ENCODE results near the gene ZBTB7C.

Gene ZBTB7C

DNA sequence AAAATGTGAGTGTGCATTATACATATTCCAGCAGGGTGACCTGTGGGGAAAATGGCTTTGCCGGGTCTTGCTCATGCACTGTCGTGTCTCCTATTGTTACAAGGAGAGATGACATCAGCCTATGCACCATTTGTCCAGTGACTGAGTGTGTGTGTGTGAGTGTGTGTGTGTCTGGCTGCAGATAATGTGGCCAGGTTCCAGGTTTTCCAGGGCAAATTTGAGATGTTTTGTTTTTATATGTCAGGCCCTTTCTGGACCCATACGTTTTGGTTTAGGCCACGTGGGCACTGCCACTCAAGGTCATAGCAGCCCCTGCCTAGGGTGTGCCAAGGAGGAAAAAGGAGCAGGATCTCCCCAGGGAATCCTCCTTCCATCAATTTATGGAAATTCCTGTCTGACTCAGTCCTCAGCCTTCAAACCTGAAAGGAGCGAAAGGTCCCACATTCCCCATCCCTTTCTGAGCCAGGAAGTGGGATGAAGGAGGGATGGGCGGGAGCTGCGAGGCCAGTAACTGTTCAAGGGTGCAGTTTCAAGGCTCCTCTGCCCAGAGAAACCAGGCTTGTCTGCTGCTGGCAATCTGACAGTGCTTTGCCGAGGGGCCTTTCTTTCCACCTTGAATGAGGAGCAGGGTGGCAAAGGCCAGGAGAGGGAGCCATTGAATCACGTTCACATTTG lies 385.7 kb downstream of the ZBTB7C start:
- peak overlapping the region; percentile 49 for H3K27ac ChIP-seq
- peak; percentile 74 for DNase-seq (ENCODE audit: low read depth, low spot score)

DNA sequence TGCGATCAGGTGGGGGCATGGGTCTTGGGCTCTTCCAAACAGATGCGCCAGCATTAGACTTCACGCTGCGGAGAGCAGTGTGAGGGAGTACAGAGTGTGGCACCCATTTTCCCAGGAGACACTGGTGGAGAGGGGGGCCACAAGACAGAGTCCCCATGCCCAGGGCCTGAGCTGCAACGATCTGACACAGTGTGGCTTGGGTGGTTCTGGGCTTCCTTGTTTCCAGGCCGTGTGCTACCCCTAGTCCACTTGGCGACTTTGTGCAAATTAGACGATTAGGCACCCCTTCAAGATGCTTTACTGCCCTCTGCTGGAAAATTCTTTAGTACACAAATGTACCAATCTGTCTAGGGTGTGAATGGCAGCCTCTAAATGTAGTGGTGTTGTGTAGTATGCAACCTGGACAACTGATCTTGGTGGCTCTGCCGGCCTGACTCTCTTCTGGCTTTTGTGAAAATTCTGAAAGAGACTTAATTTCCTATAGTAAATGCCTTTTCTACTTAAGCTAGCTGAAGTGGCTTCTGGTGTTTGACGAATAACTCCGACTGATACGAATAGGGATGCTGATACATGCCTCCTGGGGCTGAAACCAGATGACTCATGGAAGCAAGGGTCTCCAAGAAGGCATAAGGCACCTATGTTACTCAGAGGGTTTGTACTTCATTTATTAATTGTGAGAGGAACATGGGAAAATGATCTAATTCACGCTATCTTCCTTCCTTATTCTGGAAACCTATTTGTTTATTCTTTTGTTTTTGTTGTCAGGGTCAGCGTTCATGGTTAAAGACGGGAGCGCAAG lies 386.5 kb downstream of the ZBTB7C start:
- H3K27ac ChIP-seq: peak overlapping the region; percentile 49
- DNase-seq (ENCODE audit: low read depth, low spot score): no peak

DNA sequence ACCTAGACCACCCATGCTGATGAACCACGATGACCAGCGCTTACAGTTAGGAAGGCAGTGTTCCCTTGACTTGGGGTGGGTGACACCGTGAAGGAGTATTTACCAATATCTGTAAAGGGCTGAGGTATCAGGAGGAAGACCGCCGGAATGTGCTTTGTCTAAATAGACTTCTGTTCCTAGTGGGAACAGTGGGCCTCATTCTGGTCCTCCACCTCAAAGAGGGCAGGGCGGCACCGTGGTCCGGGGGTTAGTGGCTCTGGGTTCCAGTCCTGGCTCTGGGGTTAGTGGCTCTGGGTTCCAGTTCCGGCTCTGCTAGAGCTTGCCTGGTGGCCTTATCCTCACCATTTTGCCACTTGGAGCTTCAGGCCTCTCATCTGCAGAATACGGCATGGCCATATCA lies 387.2 kb downstream of the ZBTB7C start:
- no peak for DNase-seq (ENCODE audit: low read depth, low spot score)
- H3K27ac ChIP-seq: no peak overlapping the region

DNA sequence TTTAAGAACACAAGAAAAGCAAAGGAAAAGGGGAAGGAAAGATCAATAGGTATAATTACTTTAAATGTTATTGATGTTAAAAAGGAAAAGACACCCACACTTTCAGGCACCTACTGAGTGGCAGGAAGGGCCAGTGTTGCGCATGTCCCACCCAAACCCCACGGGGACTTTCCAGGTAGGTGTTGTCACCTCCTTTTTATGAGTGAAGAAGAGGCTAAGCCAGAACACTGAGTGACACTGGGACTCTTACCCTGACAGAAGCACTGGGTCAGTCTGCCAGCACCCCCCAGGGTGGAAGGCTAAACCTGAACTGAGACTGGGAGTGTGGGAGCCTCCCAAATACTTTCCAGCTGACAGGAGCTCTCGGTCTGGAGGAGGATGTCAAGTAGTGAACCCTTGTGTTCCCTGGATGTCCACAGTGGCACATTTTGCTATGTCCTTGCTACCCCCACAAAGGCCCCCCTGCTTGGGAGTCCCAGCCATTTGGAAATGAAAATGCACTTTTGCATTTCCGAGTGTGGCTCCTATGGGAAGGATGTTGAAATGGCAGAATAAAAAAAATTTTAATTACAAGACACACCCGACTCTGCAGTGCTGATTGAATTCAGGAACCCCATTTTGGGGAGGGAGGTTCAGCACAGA lies 387.8 kb downstream of the ZBTB7C start:
- H3K27ac ChIP-seq: no peak overlapping the region
- no peak for DNase-seq (ENCODE audit: low read depth, low spot score)

DNA sequence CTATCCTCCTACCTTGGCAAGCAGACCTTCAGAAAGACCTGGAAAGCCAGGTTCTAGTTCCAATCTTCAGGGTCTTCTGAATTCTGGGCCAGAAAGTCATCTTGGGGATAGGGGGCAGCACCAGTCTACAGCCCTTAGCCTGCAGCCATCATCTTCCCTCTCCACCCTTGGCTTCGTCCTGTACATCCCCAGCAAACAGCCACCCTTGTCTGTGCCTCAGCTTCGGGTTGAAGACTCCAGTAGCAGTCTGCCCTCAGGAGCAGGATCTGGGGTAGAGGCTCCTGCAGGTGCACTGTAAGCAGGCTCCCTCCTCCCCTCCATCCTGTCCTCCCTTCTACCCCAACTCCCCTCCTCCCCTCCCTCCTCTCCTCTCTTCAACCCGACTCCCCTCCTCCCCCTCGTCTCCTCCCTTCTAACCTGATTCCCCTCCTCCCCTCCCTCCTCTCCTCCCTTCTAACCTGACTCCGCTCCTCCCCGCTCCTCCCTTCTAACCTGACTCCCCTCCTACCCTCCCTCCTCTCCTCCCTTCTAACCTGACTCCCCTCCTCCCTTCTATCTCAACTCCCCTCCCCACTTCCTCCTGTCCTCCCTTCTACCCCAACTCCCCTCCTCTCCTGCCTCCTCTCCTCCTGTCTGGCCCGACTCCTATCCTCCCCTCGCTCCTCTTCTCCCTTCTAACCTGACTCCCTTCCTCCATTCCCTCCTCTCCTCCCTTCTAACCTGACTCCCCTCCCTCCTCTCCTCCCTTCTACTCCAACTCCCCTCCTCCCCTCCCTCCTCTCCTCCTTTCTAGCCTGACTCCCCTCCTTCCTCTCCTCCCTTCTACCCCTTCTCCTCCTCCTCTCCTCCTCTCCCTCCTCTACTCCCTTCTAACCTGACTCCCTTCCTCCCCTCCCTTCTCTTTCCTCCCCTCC lies 388.6 kb downstream of the ZBTB7C start:
- H3K27ac ChIP-seq: no peak overlapping the region
- DNase-seq (ENCODE audit: low read depth, low spot score): no peak

DNA sequence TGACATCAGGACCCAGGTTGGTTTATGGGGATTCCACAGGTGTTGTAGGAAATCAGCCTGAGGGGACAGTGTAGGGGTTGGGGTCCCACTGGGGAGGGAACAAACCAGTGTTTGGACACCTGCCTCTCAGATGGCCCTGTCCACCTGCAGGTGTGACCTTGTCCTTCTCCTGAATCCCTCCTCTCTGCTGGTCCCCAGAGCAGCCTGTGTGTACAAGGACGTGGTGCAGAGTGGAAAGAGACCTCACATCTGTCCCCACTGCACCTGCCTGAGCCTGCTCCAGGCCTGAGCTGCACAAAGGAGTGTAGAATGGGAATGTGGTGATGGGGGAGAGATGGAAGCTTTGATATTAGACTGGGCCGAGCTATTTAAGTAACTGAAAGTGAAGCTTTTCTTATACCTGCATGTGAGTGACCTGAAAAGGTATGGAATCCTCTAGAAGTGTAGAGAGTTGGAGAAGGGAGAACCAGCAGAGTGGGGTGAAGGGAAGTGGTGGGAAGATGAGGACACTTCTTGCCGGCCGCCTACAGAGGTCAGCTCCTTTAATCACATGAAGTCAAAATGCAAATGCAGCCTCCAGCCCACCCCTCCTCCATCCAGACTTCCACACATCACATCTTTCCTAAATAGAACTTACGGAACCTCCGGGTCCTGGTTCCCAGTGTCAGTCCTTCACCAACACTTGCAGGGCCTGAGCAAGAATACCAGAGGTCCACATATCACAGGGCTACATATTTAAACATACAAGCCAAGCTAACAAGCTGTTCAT lies 389.4 kb downstream of the ZBTB7C start:
- no peak overlapping the region for H3K27ac ChIP-seq
- no peak for DNase-seq (ENCODE audit: low read depth, low spot score)

DNA sequence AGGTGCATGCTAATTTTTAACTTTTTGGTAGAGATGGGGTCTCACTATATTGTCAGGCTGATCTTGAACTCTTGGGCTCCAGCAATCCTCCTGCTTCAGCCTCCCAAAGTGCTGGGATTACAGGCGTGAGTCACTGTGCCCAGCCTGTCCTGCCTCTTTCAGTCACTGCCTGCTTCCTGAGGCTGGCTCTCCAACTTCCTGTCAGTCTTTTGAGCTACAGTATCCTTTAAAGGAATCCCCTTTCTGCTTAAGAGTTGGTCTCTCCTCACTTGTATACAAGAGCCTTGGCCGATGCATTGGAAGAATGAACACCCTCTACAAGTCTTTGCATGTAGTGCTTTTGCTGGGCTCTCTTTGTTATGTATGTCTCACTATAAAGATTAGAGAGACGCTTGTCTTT lies 390.3 kb downstream of the ZBTB7C start:
- H3K27ac ChIP-seq: no peak overlapping the region
- no peak for DNase-seq (ENCODE audit: low read depth, low spot score)

DNA sequence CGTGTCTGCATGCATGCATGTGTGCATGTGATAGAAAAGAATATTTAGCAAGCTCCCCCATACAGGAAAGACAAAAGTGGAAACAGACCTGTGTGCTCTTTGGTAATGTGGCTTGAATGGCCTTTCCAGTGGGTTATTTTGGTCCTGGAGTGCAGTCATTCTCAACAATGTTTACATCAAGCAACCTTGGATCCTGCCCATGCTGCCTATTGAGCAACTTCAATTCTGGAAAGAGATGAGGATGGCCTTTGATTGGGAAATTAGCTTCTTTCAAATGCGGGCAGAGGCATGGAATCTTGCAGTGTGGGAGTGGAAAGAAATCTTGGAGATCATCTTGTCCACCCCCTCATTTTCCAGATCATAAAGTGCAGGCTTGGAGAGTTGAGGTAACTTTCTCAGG lies 391.5 kb downstream of the ZBTB7C start:
- H3K27ac ChIP-seq: no peak overlapping the region
- no peak for DNase-seq (ENCODE audit: low read depth, low spot score)

DNA sequence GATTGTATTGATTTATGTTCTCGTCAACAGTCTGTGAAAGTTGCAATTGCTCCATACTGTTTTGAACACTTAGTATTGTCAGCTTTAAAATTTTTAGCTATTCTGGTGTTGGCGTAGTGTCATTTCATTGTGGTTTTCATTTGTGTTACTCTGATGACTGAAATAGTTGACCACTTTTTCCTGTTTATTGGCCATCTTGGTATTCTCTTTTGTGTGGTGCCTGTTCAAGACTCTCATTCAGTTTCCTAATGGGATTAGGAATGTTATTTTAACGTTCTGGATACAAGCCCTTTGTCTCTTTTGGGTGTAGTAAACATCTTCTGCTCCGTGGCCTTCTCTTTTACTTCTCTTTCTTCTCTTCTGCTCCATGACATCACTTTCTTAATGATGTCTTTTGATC lies 396.0 kb downstream of the ZBTB7C start:
- no peak overlapping the region for H3K27ac ChIP-seq
- no peak for DNase-seq (ENCODE audit: low read depth, low spot score)

DNA sequence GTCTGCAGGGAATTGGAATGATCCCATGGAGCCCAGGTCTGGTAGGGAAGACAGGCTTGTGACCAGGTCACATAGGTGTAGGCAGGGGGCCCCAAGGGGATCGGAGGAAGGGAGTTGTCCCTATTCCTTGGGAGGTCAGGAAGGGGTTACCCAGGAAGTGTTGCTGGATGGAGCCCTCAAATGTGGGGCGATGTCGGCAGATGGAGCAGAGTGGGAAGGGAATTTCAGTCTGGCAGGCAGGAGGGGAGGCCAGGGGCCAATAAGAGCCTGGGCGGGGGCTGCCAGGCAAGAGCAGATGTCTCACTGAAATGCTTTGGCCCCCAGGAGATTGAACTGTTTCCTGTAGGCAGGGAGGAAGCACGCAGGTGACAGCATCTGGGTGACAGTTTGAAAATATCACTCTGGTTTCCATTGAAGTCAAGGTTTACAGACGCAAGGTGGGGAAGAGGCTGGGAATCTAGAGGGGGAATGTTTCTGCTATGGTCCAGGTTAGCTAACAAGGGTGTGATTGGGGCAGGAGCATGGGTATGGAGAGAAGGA lies 397.2 kb downstream of the ZBTB7C start:
- no peak overlapping the region for H3K27ac ChIP-seq
- no peak for DNase-seq (ENCODE audit: low read depth, low spot score)

DNA sequence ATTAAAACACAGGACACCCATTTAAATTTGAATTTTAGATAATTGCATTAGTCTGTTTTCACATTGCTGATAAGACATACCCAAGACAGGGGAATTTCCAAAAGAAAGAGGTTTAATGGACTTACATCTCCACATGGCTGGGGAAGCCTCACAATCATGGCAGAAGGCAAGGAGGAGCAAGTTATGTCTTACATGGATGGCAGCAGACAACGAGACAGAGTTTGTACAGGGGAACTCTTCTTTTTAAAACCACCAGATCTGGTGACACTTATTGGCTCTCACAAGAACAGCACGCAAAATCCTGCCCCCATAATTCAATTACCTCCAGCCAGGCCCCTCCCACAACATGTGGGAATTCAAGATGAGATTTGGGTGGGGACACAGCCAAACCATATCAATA lies 398.9 kb downstream of the ZBTB7C start:
- H3K27ac ChIP-seq: no peak overlapping the region
- no peak for DNase-seq (ENCODE audit: low read depth, low spot score)

DNA sequence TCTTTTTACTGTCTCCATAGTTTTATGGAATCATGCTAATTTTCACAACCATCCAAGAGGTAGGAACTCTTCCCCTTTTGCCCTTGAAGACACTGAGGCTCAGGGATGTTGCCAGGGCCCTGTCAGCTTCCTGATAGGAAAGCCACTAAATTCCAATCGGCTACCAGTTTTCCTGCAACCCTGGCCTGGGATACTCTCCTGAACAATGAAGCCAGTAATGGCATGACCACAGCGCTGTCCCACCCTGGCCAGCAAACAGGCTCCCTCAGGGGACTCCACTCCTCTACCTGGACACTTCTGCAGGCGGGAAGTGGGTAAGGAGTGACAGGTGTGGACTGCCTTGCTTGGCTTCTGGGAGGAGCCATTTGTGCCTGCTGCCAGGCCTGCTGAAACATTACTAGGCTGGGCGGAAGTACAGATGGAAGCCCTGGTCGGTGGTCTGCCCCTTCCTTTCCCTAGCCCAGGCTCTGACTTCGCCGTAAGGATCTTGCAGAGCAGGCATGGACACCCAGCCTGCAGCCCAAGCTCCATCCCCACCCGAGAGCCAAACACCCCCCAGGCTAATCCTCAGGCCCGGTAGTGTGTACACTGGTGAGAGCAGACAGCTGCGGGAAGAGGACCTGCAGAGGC lies 400.0 kb downstream of the ZBTB7C start:
- no peak for DNase-seq (ENCODE audit: low read depth, low spot score)
- H3K27ac ChIP-seq: no peak overlapping the region

DNA sequence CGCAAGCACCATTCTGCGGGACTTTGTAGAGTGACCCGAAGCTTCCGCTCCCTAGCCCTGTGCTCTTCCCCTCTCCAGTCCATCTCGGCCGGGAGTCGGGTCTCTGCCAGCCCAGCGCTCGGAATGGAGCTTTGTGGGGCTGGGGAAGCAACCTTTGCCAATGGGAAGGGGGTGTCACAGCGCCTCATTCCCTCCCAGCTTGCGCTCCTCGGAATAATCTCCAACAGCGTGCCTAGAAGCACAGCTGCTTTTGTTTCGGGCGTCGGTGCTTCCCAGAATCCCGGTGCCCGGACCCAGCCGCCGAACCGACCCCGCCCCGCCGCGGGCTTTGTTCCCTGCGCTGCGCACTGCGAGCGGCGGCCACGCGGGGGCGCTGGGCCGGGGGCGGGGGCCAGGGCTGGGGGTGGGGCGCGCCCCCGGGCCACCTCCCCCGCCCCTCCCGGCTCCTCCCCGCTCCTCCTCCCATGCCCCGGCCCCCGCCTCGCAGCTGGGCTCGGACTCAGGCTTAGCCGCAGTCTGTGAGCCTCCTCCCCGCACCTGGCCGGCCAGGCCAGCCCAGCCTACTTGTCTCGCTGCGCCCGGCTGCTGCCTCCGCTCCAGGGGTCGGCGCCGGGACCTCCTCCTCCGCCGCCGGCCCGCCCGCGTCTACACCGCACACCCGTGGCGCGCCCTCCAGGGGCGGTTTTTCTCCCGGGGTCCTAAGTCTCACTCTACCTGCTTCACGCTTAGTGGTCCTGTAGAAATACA lies 401.1 kb downstream of the ZBTB7C start:
- DNase-seq (ENCODE audit: low read depth, low spot score): no peak
- no peak overlapping the region for H3K27ac ChIP-seq

DNA sequence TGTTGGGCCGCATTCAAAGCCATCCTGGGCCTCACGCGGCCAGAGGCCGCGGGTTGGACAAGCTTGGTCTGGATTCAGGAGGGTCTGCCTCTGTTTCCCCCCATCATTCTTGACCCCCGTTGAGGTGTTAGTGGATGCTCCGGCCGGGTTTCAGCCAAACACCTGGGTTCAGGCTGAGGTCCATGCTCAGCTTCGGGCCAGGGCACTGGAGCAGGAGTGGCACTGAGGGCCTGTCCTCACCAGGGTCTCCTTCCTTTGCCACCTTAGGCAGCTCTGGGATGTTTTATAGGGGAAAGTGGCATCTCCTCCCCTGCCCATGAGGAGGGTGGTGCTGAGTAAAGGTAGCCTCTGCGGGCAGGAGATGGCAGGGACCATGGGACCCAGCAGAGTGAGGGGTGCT lies 401.8 kb downstream of the ZBTB7C start:
- H3K27ac ChIP-seq: no peak overlapping the region
- DNase-seq (ENCODE audit: low read depth, low spot score): no peak

DNA sequence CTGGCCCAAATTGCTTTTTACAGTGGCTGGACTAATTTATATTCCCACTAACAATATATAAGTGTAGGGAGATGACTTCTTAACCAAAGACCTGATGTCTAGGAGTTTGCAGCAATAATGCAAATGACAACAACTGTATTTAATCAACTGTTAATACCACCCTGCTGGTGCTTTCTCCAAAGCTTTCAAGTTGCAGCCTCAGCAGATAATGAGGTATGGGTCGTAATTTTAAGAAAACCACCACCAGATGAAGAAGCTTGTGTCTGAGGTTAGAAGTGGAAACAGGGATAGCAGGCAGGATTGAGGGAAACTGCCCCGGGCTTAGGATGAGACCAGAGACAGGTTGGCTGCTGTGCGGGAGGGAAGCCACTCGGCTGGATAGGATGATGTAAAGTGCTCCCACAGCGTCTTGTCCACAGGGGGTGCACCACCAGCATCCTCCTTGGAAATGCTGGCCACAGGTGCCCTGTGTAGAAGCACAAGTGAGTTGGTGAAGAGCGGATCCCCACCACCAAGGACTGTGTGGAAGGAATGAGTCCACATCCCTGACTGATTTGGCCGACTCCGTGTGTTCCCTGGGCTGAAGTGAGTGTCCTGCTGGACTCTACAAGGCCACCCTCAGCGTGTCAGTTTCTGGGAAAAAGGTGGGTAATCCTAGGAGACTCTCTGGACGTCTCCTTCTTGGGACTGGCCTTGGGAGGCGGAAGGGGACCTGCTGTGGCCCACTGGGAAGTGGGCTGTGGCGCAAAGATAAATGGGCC lies 402.6 kb downstream of the ZBTB7C start:
- DNase-seq (ENCODE audit: low read depth, low spot score): no peak
- H3K27ac ChIP-seq: no peak overlapping the region

DNA sequence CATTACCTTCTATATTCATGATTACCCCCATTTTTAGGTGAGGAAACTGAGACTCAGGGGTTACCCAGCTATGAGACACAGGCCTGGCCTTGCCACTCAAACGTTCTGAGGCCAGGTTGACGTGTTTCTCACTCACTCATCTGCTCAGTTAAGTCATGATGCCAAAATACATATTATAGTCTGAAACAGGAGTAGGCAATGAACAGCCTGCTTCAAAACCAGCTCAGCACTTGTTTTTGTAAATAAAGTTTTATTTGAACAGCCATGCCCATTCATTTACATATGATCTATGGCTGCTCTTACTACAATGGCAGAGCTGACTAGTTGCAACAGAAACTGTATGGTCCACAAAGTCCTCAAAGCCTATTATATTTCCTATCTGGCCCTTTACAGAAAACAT lies 404.6 kb downstream of the ZBTB7C start:
- peak overlapping the region; percentile 9 for H3K27ac ChIP-seq
- DNase-seq (ENCODE audit: low read depth, low spot score): no peak
